ENCODE data around the gene RIMS3.
A peak's percentile ranks its signal among the peaks of the same experiment; 100 is the strongest.
"Not testable (repeated sequence)": the region's sequence is repeated elsewhere in the genome, so short reads cannot be mapped to it uniquely, and the experiment has no call there.

The RIMS3 gene

DNA sequence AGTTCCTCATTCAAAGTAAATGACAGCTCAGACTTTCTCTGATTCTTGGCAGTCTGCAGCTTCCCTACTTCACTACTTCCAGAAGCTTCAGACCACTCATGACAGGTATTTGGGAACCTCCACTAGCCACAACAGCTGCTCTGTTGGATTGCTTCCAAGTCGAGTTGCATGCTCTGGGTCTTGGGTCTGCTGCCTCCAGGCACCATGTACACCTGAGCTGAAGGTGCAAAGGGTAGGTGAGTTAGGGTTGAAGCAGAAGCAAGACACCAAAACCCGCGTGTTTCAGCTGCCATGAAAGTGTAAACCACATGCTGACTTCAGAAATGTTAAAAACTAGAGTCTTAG lies 71.3 kb downstream of the RIMS3 start:
- DNase-seq, result no peak

DNA sequence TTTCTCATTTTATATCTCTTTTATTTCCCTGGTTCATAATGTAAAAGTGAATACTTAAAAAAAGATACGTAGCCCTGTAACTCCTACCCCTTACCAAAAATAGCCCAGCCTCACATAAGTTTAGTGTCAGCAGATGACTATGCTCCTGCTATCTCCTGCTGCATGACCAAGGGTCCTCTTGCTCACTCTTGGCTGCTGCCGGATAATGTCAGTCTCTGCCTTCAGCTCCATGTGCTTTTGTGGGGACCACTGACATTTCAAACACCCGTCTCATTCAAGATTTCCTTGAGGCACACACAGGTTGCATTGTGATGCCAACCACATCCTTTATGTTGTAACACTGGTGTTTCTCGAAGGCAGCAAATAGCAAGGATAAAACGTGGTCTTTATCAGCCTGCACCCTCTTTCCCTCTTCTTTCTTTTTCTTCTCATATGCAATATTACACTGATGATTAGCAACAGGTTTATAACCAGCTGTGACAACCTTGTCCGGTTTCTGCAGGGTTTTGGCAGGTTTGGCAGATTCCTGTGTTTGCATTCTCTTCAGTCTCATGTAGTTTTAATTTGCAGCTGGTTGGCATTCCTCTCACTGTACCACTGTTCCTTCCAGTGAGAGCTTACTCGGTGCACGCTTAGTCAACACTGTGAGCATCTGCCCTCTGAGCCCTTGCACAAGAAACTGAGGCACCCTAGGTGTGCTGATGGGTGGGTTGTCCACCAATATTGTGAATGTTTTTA lies 71.9 kb downstream of the RIMS3 start:
- no peak for DNase-seq

DNA sequence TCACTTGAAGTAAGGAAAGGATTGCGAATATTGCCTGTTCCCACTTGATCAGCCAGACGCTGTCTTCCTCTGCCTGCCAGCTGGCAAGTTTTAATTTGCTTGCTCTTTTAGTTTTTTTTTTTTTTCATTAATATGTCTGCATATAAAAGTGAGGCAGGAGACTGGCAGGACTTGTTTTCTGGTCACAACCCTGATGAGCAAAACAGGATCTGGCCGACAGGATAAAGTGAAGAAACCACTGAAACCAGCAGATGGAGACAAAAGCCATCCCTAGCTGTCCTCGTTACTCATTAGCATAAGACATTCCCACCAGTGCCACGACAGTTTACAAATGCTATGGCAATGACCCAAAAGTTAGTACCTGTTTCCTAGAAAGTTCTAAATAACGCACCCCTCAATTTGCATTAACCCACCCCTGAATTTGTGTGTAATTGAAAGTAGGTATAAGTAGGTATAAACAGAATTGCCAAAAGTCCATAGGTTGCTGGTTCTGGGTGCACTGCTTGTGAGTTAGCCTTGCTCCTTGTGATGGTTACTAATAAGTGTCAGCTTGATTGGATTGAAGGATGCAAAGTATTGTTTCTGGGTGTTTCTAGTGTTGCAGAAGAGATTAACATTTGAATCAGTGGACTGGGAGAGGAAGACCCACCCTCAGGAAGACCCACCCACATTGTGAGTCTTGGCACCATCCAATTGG lies 73.2 kb downstream of the RIMS3 start:
- DNase-seq, result peak in 17 of 56 donors; percentile 1 to 29 (median 4)

DNA sequence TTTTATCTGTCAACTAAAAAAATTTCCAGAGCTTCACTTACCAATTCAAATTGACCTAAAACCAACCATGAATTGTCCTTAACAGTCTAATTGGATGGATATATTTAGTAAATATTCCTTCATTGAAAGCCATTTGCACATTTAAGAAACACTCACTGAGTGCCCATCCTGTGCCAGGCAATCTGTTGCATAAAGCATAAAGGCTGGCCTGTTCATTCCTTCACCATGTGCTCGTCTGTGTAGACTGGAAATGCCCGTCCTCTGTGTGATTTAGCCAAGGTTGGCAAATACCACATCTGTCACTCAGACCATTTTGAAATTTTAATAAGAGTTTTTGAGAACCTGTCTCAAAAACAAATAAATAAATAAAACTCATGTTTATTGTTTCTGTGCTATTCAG lies 76.9 kb downstream of the RIMS3 start:
- peak in 2 of 56 donors; percentile 3 to 4 for DNase-seq

DNA sequence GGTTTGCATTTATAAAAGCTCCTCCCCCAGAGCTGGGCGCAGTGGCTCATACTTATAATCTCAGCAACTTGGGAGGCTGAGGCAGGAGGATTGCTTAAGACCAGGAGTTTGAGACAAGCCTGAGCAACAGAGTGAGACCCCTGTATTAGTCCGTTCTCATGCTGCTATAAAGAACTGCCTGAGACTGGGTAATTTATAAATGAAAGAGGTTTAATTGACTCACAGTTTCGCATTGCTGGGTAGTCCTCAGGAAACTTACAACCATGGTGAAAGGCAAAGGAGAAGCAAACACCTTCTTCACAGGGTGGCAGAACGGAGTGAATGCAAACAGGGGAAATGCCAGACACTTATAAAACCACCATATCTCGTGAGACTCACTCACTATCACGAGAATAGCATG lies 81.5 kb downstream of the RIMS3 start:
- no peak for DNase-seq

DNA sequence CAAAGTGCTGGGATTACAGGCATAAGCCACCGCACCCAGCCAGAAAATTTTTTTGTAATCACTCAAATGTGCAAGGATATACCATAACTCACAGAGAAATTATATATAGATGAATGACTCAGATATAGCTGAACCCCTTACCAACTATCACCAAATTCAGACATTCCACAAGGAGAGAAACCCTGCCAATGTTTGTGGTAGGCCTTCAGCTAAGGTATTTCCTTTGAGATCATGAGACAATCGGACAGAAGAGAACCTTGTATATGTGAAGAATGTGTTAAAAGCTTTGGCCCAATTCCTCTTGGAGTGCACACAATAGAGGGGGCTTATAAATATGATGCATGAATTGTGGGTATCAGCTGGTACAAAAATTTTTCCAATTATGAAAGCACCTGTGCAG lies 83.4 kb downstream of the RIMS3 start:
- no peak for DNase-seq

DNA sequence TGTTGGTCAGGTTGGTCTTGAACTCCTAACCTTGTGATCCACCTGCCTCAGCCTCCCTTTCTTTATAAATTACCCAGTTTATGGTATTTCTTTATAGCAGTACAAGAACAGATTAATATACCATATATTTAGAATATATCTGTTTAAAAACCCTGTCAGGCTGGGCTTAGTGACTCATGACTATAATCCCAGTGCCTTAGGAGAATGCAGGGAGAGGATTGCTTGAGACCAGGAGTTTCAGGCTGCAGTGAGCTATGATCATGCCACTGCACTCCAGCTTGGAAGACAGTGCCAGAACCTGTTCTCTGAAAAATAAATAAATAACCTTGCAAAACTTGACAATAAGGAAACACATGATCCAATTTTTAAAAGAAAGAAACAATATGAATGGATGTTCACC lies 90.1 kb downstream of the RIMS3 start:
- no peak for DNase-seq

DNA sequence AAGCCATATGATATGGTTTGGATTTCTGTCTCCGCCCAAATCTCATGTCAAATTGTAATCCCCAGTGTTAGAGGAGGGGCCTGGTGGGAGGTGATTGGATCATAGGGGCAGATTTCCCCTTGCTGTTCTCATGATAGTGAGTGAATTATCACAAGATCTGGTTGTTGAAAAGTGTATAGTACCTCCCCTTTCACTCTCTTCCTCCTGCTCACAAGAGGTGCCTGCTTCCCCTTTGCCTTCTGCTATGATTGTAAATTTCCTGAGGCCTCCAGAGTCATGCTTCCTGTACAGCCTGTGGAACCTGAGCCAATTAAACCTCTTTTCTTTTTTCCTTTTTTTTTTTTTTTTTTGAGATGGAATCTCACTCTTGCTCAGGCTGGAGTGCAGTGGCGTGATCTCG lies 90.7 kb downstream of the RIMS3 start:
- not testable (repeated sequence) for DNase-seq
